Skeletal muscle satellite cell (primary cell): ENCODE measurements around the gene ZNF611. TPM values are rescaled to one million over a fixed set of nuclear protein-coding genes. Genes with fewer than 3 reads are reported as not detected.
"Not testable (repeated sequence)": the region's sequence is repeated elsewhere in the genome, so short reads cannot be mapped to it uniquely, and the experiment has no call there.

Source experiments
- H3K27me3 ChIP-seq: 2 replicates; pipeline ENCODE4 v1.7.0; 2013; ENCODE audit warnings: low read length; ENCODE audit not compliant: control insufficient read depth, insufficient read depth
- H3K36me3 ChIP-seq: 2 replicates; pipeline ENCODE4 v1.7.0; 2013; ENCODE audit warnings: mild to moderate bottlenecking, control low read depth, low read length; ENCODE audit not compliant: insufficient read depth
- H3K4me1 ChIP-seq: 2 replicates; pipeline ENCODE4 v1.7.0; 2013; ENCODE audit warnings: low read length; ENCODE audit not compliant: control insufficient read depth, insufficient read depth
- H3K4me2 ChIP-seq: 2 replicates; pipeline ENCODE4 v1.7.0; 2013; ENCODE audit warnings: mild to moderate bottlenecking, low read length
- H3K4me3 ChIP-seq: 2 replicates; pipeline ENCODE4 v1.7.0; 2013; ENCODE audit warnings: low read length
- H3K9ac ChIP-seq: 2 replicates; pipeline ENCODE4 v1.7.0; 2013; ENCODE audit warnings: mild to moderate bottlenecking, low read depth, low read length, moderate library complexity
- H3K9me3 ChIP-seq: replicated peaks from 2 replicates; pipeline ENCODE4 v1.7.0; 2013; ENCODE audit warnings: mild to moderate bottlenecking, control low read depth, low read length
- total RNA-seq: library from RNA; depleted of rRNA; stranded (reverse); fragments of >200 nt; gene quantifications from 2 replicates; pipeline ENCODE4 v1.2.3, GENCODE V29; 2012; rRNA removed

ZNF611 gene
- 9.4 and 11.7 TPM in 2 replicates for total RNA-seq

DNA sequence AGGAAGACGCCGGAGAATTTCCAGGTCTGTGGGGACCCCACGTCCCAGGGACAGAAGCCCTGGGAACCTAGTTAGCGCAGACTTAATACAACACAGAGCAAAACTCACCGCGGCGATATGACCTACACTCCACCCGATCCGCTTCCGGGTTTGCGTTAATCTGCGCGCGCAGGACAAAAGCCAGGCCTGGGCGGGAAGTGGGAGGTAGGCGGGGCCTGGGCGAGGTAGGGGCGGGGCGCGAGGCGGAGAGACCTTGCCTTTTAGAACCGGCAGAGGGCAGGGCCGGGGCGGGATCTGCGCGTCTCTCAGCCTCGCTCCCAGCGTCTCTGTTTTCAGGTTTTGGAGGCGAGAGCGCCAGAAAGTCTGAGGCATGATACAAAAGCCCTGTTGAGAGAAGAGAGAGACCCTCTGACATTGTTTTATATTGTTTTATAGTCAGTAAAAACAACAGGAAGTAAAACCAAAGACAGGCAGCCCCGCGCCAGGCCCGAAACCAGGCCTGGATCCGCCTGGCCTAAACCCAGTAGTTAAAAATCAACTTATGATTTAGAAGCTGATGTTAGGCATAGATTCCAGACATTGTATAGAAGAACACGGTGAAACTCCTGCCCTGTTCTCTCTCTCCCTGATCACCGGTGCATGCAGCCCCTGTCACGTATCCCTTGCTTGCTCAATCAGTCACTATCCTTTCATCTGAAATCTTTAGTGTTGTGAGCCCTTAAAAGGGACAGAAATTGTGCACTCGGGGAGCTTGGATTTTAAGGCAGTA is at the start of gene ZNF611:
TSS of gene ZNF611 (minus strand) at position 152 of the 769 bp plus-strand sequence. CDS start 19,150 bp downstream, outside the sequence.
- Histone ChIP-seq H3K9me3 (no peaks in the 10 kb centered on the region), H3K36me3 (no peaks in the 10 kb centered on the region), H3K4me2 (peak within 1 kb of the TSS; percentile 89), H3K9ac (peak within 1 kb of the TSS; percentile 98), H3K4me3 (peak within 1 kb of the TSS; percentile 98), H3K4me1 (peaks cover 14% of the 10 kb centered on the region), H3K27me3 (no peaks in the 10 kb centered on the region)

DNA sequence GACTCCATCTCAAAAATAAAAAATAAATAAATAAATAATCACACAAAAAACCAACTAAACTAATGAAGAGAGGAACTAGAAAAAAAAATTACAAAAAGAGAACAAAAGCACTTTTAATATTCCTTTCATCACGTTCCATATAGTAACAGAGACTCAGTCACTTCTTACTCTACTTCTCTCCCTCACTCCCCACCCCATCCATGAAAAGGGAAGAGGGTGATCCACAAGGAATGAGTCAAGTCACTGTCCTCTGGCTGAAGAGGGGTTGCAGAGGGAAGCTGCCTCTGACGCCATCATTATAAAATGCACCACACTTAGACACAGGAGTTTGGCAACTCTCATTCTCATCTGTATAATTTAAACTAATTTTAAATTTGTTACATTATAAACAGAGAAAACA is 48.0 kb upstream of the ZNF611 start:
- not testable (repeated sequence) for H3K9ac ChIP-seq, H3K9me3 ChIP-seq

DNA sequence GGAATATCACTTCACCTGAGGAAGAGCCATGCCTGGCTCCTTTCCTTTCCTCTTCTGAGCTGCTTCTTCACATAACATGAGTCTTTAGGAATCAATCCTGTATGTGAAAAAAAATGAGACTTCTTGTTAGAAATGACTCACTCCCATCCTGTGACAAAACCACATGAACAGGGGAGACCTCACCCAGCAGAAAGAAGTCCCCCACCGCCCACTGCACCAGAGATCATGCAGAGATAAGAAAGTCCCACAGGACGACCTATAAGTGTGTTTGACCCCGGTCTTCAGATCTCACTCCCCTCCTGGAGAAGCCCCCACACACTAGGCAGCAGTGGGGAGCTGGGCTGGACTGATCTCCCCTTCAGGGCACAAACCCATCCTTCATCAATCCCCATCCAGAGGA is 44.0 kb upstream of the ZNF611 start:
- no peaks in the 10 kb centered on the region for H3K9me3 ChIP-seq

More for the DNA sequence above, 48.0 kb upstream of the ZNF611 start:
- H3K4me3 ChIP-seq, H3K4me1 ChIP-seq, H3K27me3 ChIP-seq, H3K36me3 ChIP-seq, H3K4me2 ChIP-seq: not testable (repeated sequence)

DNA sequence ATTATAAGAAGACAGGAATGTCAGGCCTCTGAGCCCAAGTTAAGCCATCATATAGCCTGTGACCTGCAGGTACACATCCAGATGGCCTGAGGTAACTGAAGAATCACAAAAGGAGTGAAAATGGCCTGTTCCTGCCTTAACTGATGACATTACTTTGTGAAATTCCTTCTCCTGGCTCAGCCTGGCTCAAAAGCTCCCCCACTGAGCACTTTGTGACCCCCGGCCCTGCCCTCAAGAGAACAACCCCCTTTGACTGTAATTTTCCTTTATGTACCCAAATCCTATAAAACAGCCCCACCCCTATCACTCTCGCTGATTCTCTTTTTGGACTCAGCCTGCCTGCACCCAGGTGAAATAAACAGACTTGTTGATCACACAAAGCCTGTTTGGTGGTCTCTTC is 21.6 kb upstream of the ZNF611 start:
- not testable (repeated sequence) for H3K4me1 ChIP-seq, H3K4me3 ChIP-seq, H3K27me3 ChIP-seq, H3K4me2 ChIP-seq, H3K36me3 ChIP-seq, H3K9ac ChIP-seq, H3K9me3 ChIP-seq

More for the DNA sequence above, 44.0 kb upstream of the ZNF611 start:
- Histone ChIP-seq H3K36me3 (peaks cover 20% of the 10 kb centered on the region), H3K4me3 (no peak overlapping the region), H3K27me3 (no peaks in the 10 kb centered on the region), H3K9ac (no peak overlapping the region), H3K4me1 (no peaks in the 10 kb centered on the region), H3K4me2 (no peak overlapping the region)

DNA sequence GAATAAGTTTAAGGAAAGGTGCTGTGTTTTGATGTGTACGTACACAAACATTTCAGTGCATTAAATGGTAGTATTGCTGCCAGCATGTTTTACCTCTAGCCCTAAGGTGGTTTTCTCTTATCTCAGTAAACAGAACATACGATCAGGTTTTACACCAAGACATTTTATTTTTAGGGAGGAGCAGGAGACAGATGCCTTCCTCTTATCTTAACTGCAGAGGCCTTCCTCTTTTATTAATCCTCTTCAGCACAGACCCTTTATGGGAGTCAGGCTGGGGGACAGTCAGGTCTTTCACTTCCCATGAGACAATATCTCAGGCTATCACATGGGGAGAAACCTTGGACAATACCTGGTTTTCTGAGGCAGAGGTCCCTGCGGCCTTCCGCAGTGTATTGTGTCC is 14.9 kb upstream of the ZNF611 start:
- no peaks in the 10 kb centered on the region for H3K27me3 ChIP-seq
- no peak overlapping the region for H3K9ac ChIP-seq
- no peaks in the 10 kb centered on the region for H3K9me3 ChIP-seq
- no peaks in the 10 kb centered on the region for H3K36me3 ChIP-seq
- H3K4me1 ChIP-seq = no peaks in the 10 kb centered on the region
- no peak overlapping the region for H3K4me3 ChIP-seq
- H3K4me2 ChIP-seq = no peak overlapping the region

DNA sequence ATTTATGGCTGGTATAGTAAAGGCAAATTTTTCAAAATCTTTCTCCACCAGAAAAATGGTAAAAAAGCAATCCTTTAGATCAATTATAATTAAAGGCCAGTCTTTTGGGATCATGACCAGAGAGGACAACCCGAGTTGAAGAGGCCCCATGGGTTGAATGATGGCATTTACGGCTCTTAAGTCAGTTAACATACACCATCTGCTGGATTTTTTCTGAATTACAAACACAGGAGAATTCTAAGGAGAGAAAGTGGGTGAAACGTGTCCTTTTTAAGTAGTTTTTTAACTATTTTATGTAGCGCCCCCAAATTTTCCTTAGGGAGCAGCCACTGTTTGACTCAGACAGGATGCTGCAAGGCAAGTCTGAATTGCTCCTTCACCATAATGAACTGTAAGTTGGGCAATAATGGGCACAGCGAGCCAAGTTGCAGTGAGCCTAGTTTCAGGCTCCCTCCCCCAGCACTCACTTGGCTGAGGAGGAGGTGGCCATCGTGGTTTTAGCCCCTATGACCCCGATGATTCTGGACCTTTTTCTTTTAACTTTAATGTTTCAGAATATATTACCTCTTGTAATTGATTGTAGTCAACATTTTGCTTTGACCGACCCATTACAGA is 13.6 kb upstream of the ZNF611 start:
- Histone ChIP-seq H3K4me3 (peak overlapping the region; percentile 31), H3K36me3 (no peaks in the 10 kb centered on the region), H3K27me3 (no peaks in the 10 kb centered on the region), H3K4me1 (no peaks in the 10 kb centered on the region), H3K4me2 (peak overlapping the region; percentile 46), H3K9me3 (no peaks in the 10 kb centered on the region), H3K9ac (no peak overlapping the region)

DNA sequence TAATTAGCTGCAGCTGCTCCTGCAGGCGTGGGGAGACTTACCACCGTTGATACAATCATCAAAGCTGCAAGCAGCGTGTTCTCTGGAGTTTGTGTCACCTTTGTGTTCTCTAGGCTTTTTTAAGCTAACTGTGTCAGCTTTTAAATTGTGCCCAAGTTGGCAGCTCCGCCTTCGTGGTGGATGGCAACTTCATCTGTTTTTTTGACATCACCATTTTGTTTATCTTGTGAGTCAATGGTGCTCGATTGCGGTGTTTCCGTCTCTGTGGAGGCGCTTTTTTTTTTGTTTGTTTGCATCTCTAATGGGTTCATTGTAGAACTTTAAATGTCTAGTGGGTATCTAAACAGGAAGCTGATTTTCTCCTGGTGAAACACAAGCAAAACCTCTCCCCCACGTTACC is 11.1 kb upstream of the ZNF611 start:
- H3K4me2 ChIP-seq, H3K4me1 ChIP-seq, H3K9ac ChIP-seq, H3K27me3 ChIP-seq, H3K4me3 ChIP-seq, H3K9me3 ChIP-seq, H3K36me3 ChIP-seq: not testable (repeated sequence)

DNA sequence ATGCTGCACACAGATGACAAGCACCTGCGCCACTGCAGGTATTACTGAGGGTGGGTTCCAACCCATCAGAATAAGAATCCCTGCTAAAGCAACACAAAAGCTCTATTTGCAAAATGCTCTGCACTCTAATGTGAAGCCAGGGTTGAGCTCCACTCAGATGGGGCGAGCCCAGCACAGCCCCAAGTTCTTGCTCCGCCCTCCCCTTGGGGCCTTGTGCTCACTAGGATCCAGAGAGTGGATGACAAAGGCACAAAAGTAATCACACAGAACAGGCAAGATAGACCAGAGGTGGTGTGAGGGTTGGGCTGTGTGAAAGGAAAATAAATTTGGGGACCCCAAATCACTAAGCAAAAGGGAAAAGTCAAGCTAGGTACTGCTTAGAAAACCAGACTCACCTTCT is 8.2 kb upstream of the ZNF611 start:
- Histone ChIP-seq H3K4me1 (no peaks in the 10 kb centered on the region), H3K4me3 (no peak overlapping the region), H3K36me3 (no peaks in the 10 kb centered on the region), H3K4me2 (no peak overlapping the region), H3K9me3 (no peaks in the 10 kb centered on the region), H3K27me3 (no peaks in the 10 kb centered on the region), H3K9ac (no peak overlapping the region)

DNA sequence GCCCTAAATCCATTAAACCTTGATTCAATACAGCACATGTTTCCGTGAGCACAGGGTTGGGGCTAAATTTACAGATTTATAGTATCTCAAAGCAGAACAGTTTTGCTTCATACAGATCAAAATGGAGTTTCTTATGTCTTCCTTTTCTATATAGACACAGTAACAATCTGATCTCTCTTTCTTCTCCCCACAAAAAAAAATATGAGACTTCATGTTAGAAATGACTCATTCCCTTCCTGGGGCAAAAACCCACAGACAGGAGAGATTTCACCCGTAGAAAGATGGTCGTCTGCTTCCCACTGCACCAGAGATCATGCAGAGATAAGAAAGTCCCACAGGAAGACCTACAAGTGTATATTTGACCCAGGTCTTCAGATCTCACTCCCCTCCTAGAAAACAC is 7.7 kb upstream of the ZNF611 start:
- no peak overlapping the region for H3K9ac ChIP-seq
- no peaks in the 10 kb centered on the region for H3K9me3 ChIP-seq
- no peaks in the 10 kb centered on the region for H3K4me1 ChIP-seq
- no peak overlapping the region for H3K4me2 ChIP-seq
- no peak overlapping the region for H3K4me3 ChIP-seq
- H3K36me3 ChIP-seq = no peaks in the 10 kb centered on the region
- no peaks in the 10 kb centered on the region for H3K27me3 ChIP-seq

DNA sequence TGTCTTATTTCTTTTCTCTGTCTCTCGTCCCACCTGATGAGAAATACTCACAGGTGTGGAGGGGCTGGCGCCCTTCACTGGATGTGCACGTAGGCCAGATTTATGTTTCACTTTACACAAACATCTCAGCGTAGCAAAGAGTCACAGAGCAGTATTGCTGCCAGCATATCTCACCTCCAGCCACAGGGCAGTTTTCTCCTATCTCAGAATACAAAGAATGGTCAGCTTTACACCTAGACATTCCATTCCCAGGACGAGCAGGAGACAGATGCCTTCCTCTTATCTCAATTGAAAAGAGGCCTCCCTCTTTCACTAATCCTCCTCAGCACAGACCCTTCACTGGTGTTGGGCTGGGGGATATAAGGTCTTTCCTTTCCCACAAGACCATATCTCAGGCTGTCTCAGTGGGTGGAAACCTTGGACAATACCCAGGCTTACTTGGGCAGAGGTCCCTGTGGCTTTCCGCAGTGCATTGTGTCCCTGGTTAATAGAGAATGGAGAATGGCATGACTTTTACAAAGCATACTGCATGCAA is 7.2 kb upstream of the ZNF611 start:
- Histone ChIP-seq H3K4me3 (no peak overlapping the region), H3K36me3 (no peaks in the 10 kb centered on the region), H3K4me2 (no peak overlapping the region), H3K4me1 (no peaks in the 10 kb centered on the region), H3K9me3 (no peaks in the 10 kb centered on the region), H3K27me3 (no peaks in the 10 kb centered on the region), H3K9ac (no peak overlapping the region)

DNA sequence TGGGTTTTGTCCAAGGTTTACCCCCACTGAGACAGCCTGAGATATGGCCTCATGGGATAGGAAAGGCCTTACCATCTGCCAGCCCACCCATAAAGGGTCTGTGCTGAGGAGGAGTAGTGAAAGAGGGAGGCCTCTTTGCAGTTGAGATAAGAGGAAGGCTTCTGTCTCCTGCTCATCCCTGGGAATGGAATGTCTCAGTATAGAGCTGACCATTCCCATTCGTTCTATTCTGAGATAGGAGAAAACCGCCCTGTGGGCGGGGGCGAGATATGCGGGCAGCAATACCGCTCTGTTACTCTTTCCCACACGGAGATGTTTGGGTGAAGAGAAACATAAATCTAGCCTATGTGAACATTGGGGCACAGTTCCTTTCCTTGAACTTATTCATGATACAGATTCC is 6.5 kb upstream of the ZNF611 start:
- not testable (repeated sequence) for H3K9me3 ChIP-seq, H3K4me1 ChIP-seq, H3K9ac ChIP-seq, H3K4me3 ChIP-seq, H3K4me2 ChIP-seq, H3K27me3 ChIP-seq, H3K36me3 ChIP-seq

DNA sequence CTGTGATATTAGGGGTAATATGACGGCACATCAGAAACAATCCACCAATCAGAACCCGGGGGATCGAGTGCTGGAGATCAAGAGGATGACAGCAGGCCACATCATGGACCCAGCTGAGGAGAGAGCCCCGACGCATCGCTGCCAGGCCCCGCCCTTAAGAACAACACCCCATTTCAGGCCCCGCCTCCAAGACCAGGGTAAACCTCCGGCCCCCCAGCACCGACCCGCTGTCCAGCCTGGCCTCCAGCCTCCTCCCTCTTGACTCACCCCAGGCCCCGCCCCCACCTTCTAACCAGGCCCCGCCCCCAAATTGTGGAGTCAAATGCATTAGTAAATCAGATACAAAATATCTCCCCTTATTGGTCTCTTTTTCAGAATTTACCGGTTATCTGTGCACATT is 4.7 kb upstream of the ZNF611 start:
- H3K9ac ChIP-seq = no peak overlapping the region
- H3K4me3 ChIP-seq = no peak overlapping the region
- H3K4me2 ChIP-seq = no peak overlapping the region
- H3K36me3 ChIP-seq = no peaks in the 10 kb centered on the region
- H3K4me1 ChIP-seq = peaks cover 9% of the 10 kb centered on the region
- H3K9me3 ChIP-seq = no peaks in the 10 kb centered on the region
- no peaks in the 10 kb centered on the region for H3K27me3 ChIP-seq
